SK-N-SH treated with all-trans-retinoic acid at 6 μM for 48 hours (cell line): ENCODE results near the gene TRAK2.
A peak's percentile ranks its signal among the peaks of the same experiment; 100 is the strongest.

Experiments used
- ATAC-seq: fragments of 200-7000 bp; cut with Tn5 transposase; 3 replicates; pipeline ENCODE4 v1.9.1; 2020; ENCODE audit warnings: mild to moderate bottlenecking, moderate library complexity
- ARNTL ChIP-seq: fragments of 450-650 bp; formaldehyde crosslinking; IDR thresholded peaks from 2 replicates; pipeline ENCODE4 v1.5.0; 2020; ENCODE audit warnings: low read depth, mild to moderate bottlenecking, moderate library complexity, borderline replicate concordance
- BACH2 ChIP-seq: fragments of 250-450 bp; sonication (Bioruptor Pico); IDR thresholded peaks from 2 replicates; pipeline ENCODE4 v1.9.0; 2021; ENCODE audit warnings: mild to moderate bottlenecking, borderline replicate concordance
- CREB5 ChIP-seq: fragments of 250-450 bp; sonication (Bioruptor Pico); IDR thresholded peaks from 2 replicates; pipeline ENCODE4 v1.5.1; 2020; ENCODE audit warnings: low read depth, mild to moderate bottlenecking, moderate library complexity
- CSDC2 ChIP-seq: fragments of 250-450 bp; sonication (Bioruptor Pico); IDR thresholded peaks from 2 replicates; pipeline ENCODE4 v1.5.0; 2020; ENCODE audit warnings: mild to moderate bottlenecking, moderate library complexity
- CSRNP3 ChIP-seq: fragments of 250-450 bp; sonication (Bioruptor Pico); IDR thresholded peaks from 2 replicates; pipeline ENCODE4 v1.5.1; 2021; ENCODE audit warnings: mild to moderate bottlenecking, moderate library complexity
- ESRRG ChIP-seq: fragments of 250-450 bp; sonication (Bioruptor Pico); IDR thresholded peaks from 2 replicates; pipeline ENCODE4 v1.6.1; 2021; ENCODE audit warnings: mild to moderate bottlenecking
- GLIS3 ChIP-seq: fragments of 250-450 bp; sonication (Bioruptor Pico); IDR thresholded peaks from 2 replicates; pipeline ENCODE4 v1.5.0; 2020; ENCODE audit warnings: mild to moderate bottlenecking, moderate library complexity
- ISL1 ChIP-seq: fragments of 250-450 bp; sonication (Bioruptor Pico); IDR thresholded peaks from 2 replicates; pipeline ENCODE4 v2.1.2; 2022; ENCODE audit warnings: mild to moderate bottlenecking, moderate library complexity
- OSR1 ChIP-seq: fragments of 250-450 bp; sonication (Bioruptor Pico); IDR thresholded peaks from 2 replicates; pipeline ENCODE4 v1.8.0; 2022; ENCODE audit warnings: moderate library complexity, mild to moderate bottlenecking, inconsistent platforms
- PATZ1 ChIP-seq: fragments of 250-450 bp; sonication (Bioruptor Pico); IDR thresholded peaks from 2 replicates; pipeline ENCODE4 v1.8.0; 2020; ENCODE audit warnings: mild to moderate bottlenecking, moderate library complexity, borderline replicate concordance
- POU6F1 ChIP-seq: fragments of 250-450 bp; sonication (Bioruptor Pico); IDR thresholded peaks from 2 replicates; pipeline ENCODE4 v1.8.0; 2021; ENCODE audit warnings: low read depth, mild to moderate bottlenecking, moderate library complexity, borderline replicate concordance
- PPARA ChIP-seq: fragments of 250-450 bp; sonication (Bioruptor Pico); IDR thresholded peaks from 2 replicates; pipeline ENCODE4 v1.5.0; 2020; ENCODE audit warnings: mild to moderate bottlenecking, borderline replicate concordance
- SNAI2 ChIP-seq: fragments of 250-450 bp; sonication (Bioruptor Pico); IDR thresholded peaks from 2 replicates; pipeline ENCODE4 v1.5.0; 2020; ENCODE audit warnings: mild to moderate bottlenecking, moderate library complexity
- TCF4 ChIP-seq: fragments of 250-450 bp; sonication (Bioruptor Pico); IDR thresholded peaks from 2 replicates; pipeline ENCODE4 v1.8.0; 2021; ENCODE audit warnings: mild to moderate bottlenecking, moderate library complexity, borderline replicate concordance
- TOX ChIP-seq: fragments of 250-450 bp; sonication (Bioruptor Pico); IDR thresholded peaks from 2 replicates; pipeline ENCODE4 v1.8.0; 2021; ENCODE audit warnings: mild to moderate bottlenecking, moderate library complexity, borderline replicate concordance
- TSHZ2 ChIP-seq: fragments of 250-450 bp; sonication (Bioruptor Pico); IDR thresholded peaks from 2 replicates; pipeline ENCODE4 v1.5.0; 2020; ENCODE audit warnings: mild to moderate bottlenecking, moderate library complexity
- ZC3H10 ChIP-seq: fragments of 250-450 bp; sonication (Bioruptor Pico); IDR thresholded peaks from 2 replicates; pipeline ENCODE4 v1.5.1; 2021; ENCODE audit warnings: mild to moderate bottlenecking, moderate library complexity
- ZFP3 ChIP-seq: fragments of 250-450 bp; sonication (Bioruptor Pico); IDR thresholded peaks from 2 replicates; pipeline ENCODE4 v1.5.0; 2020; ENCODE audit warnings: mild to moderate bottlenecking, moderate library complexity
- ZFP30 ChIP-seq: fragments of 450-650 bp; formaldehyde crosslinking; IDR thresholded peaks from 2 replicates; pipeline ENCODE4 v1.5.0; 2022; ENCODE audit warnings: mild to moderate bottlenecking, moderate library complexity
- ZNF565 ChIP-seq: fragments of 450-650 bp; formaldehyde crosslinking; conservative IDR thresholded peaks from 2 replicates; pipeline ENCODE4 v1.5.0; 2020; ENCODE audit warnings: low read depth, mild to moderate bottlenecking, moderate library complexity
- ZNF70 ChIP-seq: fragments of 450-650 bp; formaldehyde crosslinking; IDR thresholded peaks from 2 replicates; pipeline ENCODE4 v1.5.0; 2020; ENCODE audit warnings: mild to moderate bottlenecking, moderate library complexity

Gene TRAK2

GRCh38 chr2:201404699-201405280 is 46.5 kb downstream of the TRAK2 start:
- ATAC-seq, result no peak
- TF ChIP-seq TOX (CRISPR knock-in tag) (no peak), CREB5 (CRISPR knock-in tag) (no peak), GLIS3 (CRISPR knock-in tag) (no peak), CSDC2 (CRISPR knock-in tag) (no peak), TCF4 (CRISPR knock-in tag) (no peak), ZFP30 (CRISPR knock-in tag) (no peak), ESRRG (CRISPR knock-in tag) (no peak), CSRNP3 (no peak), PPARA (CRISPR knock-in tag) (no peak), TSHZ2 (CRISPR knock-in tag) (no peak), POU6F1 (CRISPR knock-in tag) (no peak), ARNTL (CRISPR knock-in tag) (no peak), BACH2 (CRISPR knock-in tag) (no peak), OSR1 (CRISPR knock-in tag) (no peak), ISL1 (CRISPR knock-in tag) (no peak), ZFP3 (no peak), ZNF70 (CRISPR knock-in tag) (no peak)

GRCh38 chr2:201403880-201404279 is 47.4 kb downstream of the TRAK2 start:
- TF ChIP-seq ISL1 (CRISPR knock-in tag) (peak; percentile 88), ZC3H10 (CRISPR knock-in tag) (no peak), ARNTL (CRISPR knock-in tag) (no peak), PATZ1 (CRISPR knock-in tag) (no peak)
- ATAC-seq, result peak; percentile 70

- ATAC-seq, result peak; percentile 53
- peak; percentile 72 for TF ChIP-seq ISL1 (CRISPR knock-in tag)
- no peak for TF ChIP-seq ZNF70 (CRISPR knock-in tag)
- no peak for TF ChIP-seq ZNF565 (CRISPR knock-in tag)
- TF ChIP-seq CSRNP3, result no peak
- peak; percentile 60; the same call in 1 of the 2 replicates for TF ChIP-seq TCF4 (CRISPR knock-in tag)
- TF ChIP-seq ZFP3, result no peak
- no peak for TF ChIP-seq SNAI2 (CRISPR knock-in tag)
- no peak for TF ChIP-seq GLIS3 (CRISPR knock-in tag)
- TF ChIP-seq CREB5 (CRISPR knock-in tag), result no peak
- no peak for TF ChIP-seq POU6F1 (CRISPR knock-in tag)
- no peak for TF ChIP-seq TOX (CRISPR knock-in tag)
These were observed 48.4 kb downstream of the TRAK2 start for GRCh38 chr2:201402651-201403562.
